ENCODE data around the gene LRPAP1.
A peak's percentile ranks its signal among the peaks of the same experiment; 100 is the strongest.
"Not testable (repeated sequence)": the region's sequence is repeated elsewhere in the genome, so short reads cannot be mapped to it uniquely, and the experiment has no call there.

Gene LRPAP1

DNA sequence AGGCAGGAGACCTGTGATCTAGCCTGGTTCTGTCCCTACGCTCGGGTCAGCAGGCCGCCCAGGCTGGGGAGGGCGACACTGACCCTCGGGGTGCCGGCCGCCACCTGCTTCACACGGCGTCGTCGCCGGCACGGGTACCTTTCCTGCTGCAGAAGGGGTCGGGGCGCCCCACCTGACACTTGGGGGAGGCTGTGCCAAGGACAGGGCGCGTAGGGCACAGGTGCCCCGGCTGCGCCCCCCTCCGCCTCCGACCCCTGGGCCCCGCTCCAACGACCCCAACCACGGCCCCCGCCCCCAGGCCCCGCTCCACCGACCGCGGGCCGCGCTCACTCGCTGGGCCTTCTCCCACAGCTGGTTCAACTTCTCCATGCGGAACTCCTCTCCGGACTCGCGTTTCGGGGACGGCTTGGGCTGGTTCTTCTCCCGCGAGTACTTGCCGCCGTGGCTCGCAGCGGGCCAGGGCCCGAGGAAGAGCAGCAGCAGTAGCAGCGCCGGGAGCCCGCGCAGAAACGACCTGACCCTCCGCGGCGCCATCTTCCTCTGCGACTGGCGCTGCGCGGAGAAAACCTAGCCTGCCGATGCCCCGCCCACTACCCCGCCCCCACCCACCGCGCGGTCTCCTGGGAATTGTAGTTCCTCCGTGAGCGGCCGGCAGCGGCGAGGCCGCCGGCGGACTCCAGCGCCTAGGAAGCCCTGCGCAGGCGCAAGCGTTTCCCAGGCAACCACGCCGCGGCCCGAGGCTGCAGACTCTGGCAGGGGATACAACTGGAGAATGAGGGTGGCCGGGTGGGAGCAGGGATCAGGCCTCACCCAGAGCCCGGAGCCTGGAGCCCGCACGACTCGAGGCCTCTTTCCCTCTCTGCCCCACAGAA, at the start of gene LRPAP1:
Gene LRPAP1 (minus strand): TSS at position 544 of the 872 bp plus-strand sequence. CDS start 10 bp downstream, at position 534.
- peak; percentile 58 for DNase-seq

DNA sequence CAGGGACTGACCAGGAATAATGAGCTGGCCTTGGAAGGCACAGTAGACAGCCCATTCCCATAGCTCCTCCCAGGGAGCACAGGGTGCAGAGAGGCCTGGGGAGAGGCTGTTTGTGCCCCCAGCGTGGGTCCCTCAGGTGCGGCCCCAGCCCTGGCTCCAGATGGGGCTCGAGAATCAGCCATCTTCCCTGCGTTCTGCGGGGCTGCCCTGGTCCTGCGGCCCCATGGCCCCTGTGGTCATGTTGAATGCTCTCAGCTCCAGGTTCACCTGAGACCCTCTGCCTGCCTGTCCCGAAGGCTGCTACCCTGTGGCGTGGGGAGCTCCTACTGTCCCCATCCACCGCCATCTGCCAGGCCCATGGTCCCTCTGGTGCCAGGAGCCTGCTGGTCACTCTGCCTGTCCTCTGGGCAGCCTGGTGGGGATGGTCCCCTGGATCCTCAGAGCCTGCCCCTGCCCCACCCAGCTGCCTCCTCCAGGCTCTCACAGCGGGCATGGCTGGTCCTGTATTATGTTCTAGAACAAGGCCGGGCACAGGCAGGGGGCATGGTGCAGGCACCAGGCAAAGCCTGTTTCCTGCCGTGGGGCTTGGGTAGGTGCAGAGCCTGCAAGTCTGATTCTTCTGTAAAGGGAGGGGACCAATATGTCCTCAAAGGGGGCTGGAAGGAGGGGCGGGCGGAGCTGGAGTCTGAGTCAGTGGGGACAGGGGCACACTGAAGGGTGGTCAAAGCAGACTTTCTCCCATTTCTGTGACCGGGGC, 49.3 kb upstream of the LRPAP1 start:
- not testable (repeated sequence) for DNase-seq

DNA sequence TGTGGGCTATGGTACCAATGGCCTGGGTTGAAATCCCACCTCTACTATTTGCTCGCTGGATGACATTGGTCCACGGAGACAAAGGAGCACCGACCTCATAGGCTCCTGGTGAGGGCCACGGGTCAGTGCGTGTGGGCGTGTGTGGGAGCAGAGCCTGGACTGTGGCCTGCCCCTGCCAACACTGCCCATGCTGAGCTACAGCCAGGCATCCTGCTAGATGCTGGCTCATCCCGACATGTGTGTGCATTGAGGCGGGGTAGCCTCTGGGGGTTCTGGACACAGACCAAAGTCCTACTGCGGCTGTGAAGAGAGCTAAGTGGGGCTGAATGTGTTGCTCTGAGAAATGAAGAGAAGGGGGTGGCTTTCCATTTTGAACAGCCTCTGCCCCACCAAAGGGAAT, 48.6 kb upstream of the LRPAP1 start:
- DNase-seq: not testable (repeated sequence)

- DNase-seq: not testable (repeated sequence)
Measured at GRCh38 chr4:3578527-3579144, 46.4 kb upstream of the LRPAP1 start.

- not testable (repeated sequence) for DNase-seq
Measured at GRCh38 chr4:3578052-3578451, 45.8 kb upstream of the LRPAP1 start.

DNA sequence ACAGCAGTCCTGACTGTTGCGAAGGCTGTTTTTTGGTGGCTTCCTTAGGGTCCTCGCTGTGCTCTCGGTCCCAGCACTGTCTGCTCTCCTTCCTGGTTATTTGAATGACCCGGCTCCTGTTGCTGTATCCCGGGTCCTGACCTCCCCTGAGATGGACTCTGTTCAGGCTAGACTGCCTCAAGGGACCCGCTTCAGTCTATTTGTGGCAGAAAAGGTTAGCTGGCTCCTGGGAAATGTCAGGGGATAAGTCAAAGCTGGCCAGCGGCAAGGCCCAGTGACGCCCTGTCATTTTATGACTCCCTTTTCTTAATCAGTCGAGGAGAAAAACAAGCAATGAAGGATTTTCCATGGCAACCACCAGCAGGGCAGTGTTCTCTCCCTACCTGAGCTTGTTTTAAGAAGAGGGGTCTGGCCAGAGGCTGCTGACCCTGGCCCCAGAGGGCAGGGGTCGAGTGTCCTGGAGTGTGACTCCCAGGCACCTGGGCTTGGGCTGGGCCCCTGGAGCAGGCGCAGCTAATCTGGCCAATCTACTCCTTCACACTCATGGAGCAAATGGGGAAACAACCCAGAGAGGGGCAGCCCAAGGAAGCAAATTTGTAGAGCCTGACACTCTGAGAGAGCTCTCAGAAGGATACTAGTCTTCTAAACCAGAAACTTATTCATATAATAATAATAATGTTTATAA, 45.1 kb upstream of the LRPAP1 start:
- DNase-seq: not testable (repeated sequence)

DNA sequence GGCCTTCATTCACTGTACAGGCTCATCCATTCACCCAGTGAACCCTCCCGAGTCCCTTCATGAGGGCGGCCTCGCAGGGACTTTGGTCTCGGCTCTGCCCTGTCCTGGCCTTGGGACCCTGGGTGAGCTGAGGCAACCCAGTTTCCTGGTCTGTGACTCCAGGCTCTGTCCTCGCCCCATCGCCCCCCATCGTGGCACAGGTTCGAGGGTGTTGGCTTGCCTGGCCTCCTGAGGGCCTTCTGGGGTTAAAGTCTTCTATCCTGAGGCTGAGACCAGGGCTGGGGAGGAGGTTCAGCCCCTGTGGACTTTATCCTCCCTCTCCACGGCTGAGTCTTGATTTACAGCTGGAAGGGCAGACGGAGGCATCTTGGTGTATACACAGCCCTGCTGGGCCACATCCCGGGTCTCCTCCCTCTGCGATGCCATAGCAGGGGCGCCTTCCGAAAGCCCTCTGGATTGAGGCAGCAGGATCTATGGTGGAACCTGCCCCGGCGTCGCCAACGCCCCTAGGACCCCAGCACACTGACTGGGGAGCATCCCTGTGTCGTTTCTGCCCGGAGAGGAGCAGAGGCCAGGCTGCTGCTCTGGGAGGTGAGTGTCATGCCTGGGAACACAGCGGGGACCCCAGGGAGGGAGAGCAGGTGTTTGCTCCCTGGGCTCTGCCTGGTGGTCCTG, 44.4 kb upstream of the LRPAP1 start:
- DNase-seq: not testable (repeated sequence)

DNA sequence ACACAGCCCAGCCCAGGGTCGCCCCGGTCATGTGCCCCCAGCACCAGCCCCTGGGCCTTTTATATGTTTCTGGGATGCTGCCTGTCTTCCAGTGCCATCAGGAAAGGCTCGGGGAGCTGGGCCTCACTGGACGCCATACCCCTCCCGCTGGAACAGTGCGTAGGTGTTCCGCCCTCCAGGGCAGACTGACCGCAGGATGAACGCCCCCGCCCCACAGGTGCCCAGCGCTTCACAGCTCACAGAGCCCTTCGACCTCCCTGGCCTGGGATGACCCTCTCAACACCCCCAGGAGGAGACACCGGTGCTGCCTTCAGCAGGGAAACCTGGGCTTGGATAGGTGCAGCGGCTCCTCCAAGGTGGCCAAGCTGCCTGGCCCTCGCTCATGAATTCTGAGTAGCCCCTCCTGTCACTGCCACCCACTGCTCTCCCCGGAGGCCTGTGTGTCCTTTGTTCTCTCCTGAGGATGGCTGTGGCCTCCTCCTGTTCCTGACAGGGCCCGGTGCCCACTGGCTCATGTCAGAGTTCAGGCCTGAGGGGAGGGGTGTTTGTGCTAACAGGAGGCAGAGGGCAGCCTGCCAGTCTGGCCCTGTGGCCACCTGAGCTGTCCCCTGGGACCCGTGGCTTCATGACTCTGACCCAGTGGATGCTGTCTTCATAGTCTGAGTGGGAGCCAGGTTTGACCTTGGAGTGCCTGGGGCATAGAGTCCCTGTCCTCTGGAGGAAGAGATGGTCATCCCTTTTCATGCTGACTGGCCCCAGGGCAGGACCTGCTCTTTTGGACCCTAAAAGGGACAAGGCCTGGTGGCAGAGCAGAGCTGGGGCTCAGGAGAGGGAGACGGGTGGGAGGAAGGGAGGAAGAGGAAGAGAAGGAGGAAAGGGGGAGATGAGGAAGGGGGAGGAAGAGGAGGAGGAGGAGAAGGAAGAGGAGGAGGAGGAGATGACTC, 43.5 kb upstream of the LRPAP1 start:
- not testable (repeated sequence) for DNase-seq

DNA sequence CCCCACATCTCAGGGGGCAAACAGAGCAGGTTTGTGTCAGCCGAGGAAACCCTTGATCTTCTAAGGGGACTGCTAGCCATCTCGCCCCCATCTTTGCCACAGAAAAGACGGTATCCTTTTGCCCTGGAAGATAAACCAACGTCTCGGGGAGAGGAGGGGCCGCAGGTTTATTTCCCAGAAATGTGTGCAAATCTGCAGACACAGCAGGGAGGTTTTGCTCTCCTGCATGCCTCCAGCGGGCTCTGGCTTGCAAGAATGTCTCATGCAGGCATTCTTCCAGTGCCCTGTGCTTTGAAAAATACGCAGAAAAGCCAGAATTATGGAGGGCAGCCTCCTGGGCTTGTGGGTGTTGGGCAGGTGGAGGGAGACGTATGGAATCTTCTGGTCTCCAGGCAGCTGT, 42.6 kb upstream of the LRPAP1 start:
- not testable (repeated sequence) for DNase-seq

DNA sequence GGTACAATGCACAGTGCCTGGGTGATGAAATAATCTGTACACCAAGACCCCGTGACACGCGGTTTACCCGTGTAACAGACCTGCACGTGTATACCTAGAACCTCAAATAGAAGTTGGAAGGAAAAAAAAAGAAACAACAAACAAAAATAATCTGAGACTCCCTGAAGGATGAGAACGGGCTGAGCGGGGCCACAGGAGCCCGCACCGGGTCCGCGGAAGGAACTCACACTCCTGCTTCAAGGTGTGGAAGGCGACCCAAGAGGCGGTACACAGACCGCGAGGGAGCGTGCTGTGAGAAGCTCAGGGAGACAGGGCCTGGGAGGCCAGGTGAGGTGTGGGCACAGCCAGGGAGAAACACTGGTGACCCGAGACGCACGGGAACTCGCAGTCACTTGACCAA, 42.1 kb upstream of the LRPAP1 start:
- DNase-seq: not testable (repeated sequence)

- DNase-seq: no peak
Measured at GRCh38 chr4:3573131-3573530, 40.9 kb upstream of the LRPAP1 start.

DNA sequence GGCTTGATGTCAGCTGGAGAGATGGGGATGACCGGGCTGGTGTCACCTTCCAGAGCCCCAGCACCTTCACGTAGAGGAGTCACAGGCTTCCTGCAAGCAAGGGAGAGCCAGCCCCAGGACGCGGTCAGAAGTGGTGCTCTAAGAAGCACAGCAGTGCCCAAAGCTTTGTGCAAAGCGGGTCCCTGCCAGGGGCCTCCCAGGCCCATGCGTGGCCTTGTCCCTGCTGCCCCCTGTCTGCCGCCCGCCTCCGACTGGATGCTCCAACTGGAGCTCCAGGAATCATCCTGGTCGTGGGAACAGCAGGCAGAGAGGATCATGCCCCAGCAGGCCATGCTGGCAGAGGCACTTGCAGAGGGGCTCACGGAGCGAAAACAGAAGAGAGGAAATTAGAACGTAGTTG, 40.1 kb upstream of the LRPAP1 start:
- DNase-seq: no peak

DNA sequence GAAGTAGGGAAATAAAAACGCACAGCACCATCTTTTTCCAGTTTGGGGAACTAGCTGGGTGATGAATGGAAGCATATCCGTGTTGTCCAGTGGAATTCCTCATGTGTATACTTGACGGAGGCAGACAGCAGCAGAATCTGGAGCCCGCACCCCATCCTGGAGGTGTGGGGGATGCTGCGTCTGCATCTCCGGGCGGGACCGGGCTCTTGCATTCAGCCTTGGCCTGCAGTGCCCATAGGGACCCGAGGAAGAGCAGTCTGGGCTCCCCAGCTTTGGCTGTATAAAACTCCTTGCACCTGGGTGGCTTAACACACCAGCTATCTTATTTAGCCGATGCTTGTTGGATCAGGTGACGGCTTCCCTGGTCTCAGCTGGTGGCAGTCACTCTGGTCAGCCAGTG, 39.7 kb upstream of the LRPAP1 start:
- no peak for DNase-seq

GRCh38 chr4:3570923-3571322, 38.7 kb upstream of the LRPAP1 start:
- not testable (repeated sequence) for DNase-seq

GRCh38 chr4:3569611-3570010, 37.4 kb upstream of the LRPAP1 start:
- not testable (repeated sequence) for DNase-seq

GRCh38 chr4:3566701-3567100, 34.5 kb upstream of the LRPAP1 start:
- not testable (repeated sequence) for DNase-seq

GRCh38 chr4:3566301-3566700, 34.1 kb upstream of the LRPAP1 start:
- DNase-seq: peak; percentile 10

- not testable (repeated sequence) for DNase-seq
Measured at GRCh38 chr4:3564948-3565347, 32.7 kb upstream of the LRPAP1 start.

- no peak for DNase-seq
Measured at GRCh38 chr4:3563403-3563802, 31.2 kb upstream of the LRPAP1 start.

- not testable (repeated sequence) for DNase-seq
Measured at GRCh38 chr4:3562127-3562526, 29.9 kb upstream of the LRPAP1 start.

GRCh38 chr4:3560465-3560864, 28.2 kb upstream of the LRPAP1 start:
- DNase-seq: not testable (repeated sequence)

All from NCI-H2029 treated with DMSO at 0.1 percent for 48 hours (cell line).